H7 (cell line): ENCODE measurements around the gene PEX26. TPM values are rescaled to one million over a fixed set of nuclear protein-coding genes. Genes with fewer than 3 reads are reported as not detected.
"Not testable (repeated sequence)": the region's sequence is repeated elsewhere in the genome, so short reads cannot be mapped to it uniquely, and the experiment has no call there.

Source experiments
- DNase-seq: peaks from one replicate; pipeline ENCODE4 v3.0.0; 2012
- H3K27me3 ChIP-seq: 2 replicates; pipeline ENCODE4 v1.6.0; 2011; ENCODE audit warnings: mild to moderate bottlenecking, low read length; ENCODE audit not compliant: control insufficient read depth, insufficient read depth
- H3K36me3 ChIP-seq: replicated peaks from 2 replicates; pipeline ENCODE4 v1.5.1; 2011; ENCODE audit warnings: low read length; ENCODE audit not compliant: control insufficient read depth, insufficient read depth
- H3K4me3 ChIP-seq: 2 replicates; pipeline ENCODE4 v1.5.1; 2011; ENCODE audit warnings: low read depth, mild to moderate bottlenecking, control low read depth, low read length, moderate library complexity; ENCODE audit not compliant: insufficient read depth
- total RNA-seq: library from RNA; depleted of rRNA; stranded (reverse); fragments of >200 nt; shearing (Covaris generic); gene quantifications from 2 replicates; pipeline ENCODE4 v1.2.3, GENCODE V29; 2014; rRNA removed

The PEX26 gene
- total RNA-seq: 29.7 and 34.5 TPM in 2 replicates

DNA sequence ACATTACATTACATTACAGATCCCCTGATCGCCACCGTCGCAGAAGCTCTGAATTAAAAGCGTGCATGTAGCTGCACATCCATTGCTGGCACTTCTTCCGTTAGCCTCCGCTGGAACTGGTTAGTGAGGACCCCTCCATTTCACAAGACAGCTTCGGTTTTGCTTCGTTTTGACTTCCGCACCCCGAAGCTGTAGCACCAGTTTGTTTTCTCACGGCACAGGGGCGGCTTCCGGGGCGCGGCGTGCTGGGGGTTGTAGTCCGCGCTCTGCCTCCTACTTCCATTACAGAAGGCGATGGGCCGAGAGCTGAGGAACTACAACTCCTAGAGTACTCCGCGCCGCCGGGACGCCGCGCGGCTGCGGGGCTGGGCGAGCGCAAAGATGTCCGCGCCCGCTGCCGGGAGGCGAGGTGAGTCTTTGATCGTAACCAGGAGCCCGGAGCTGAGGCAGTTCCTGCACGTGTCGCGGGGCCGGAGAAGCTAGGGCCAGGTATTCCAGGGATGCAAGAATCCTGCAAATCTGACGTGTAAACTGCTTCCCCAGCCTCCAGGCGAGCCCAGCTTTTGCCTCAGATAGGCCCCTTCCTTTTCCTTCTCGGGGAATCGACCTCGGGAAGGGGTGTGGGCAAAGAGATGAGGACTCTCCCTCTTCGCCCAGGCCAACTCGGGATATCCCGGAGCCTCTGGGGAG lies at the start of gene PEX26:
Gene PEX26, plus strand, starts transcription at position 352 of the 690 bp plus-strand sequence. CDS start 387 bp downstream, outside the sequence.
- DNase-seq: peak; percentile 96
- H3K4me3 ChIP-seq: peak within 1 kb of the TSS; percentile 81
- H3K36me3 ChIP-seq: peaks cover 7% of the 10 kb centered on the region
- H3K27me3 ChIP-seq: no peaks in the 10 kb centered on the region

DNA sequence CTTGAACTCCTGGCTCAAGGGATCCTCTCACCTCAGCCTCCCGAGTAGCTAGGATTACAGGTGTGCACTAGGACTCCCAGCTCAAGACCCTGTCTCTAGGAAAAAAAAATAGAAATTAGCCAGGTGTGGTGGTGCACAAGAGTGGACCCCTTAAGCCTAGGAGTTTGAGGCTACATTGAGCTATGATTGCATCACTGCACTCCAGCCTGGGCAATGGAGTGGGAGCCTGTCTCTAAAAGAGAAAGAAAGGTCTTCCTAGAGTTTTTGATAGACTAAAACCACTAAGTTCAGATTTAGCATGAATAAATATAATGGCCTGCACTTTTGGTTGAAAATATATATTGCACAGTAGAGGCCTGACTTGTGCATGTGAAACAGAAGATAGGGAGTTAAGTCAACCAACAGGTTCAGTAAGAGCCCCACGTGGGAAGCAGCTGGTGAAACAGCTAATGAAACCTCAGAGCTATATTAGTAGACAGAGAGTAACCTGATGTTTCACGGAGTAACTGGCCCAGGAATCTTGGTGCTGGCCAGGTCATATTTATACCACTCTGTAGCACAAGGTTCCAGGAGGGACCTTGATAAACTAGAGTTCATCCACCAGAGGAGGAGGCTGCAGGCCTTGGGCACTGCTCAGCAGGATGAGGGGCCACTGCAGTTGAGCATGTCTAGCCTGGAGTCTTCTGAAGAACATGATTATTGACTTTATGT lies 48.8 kb upstream of the PEX26 start:
- DNase-seq: no peak
- Histone ChIP-seq H3K36me3 (no peaks in the 10 kb centered on the region), H3K27me3 (peaks cover 20% of the 10 kb centered on the region), H3K4me3 (no peak overlapping the region)

DNA sequence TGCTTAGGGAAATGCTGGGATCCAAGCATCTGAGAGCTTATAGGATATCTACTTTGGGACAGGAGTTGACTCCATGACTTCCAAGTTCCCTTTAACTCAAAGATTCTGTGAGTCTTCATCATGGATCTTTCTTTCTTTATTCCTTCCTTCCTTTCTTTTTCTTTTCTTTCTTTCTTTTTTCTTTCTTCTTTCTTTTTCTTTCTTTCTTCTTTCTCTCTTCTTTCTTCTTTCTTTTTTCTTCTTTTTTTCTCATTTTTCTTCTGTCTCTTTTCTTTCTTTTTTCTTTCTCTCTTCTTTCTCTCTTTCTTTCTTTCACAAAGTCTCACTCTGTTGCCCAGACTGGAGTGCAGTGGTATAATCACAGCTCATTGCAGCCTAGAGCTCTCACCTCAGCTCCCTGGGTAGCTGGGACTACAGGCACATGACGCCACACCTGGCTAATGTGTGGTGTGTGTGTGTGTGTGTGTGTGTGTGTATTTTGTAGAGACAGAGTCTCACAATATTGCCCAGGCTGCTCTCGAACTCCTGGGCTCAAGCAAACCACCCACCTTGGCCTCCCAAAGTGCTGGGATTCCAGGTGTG lies 48.0 kb upstream of the PEX26 start:
- no peak overlapping the region for H3K4me3 ChIP-seq
- no peaks in the 10 kb centered on the region for H3K36me3 ChIP-seq
- no peak for DNase-seq
- peaks cover 13% of the 10 kb centered on the region for H3K27me3 ChIP-seq

DNA sequence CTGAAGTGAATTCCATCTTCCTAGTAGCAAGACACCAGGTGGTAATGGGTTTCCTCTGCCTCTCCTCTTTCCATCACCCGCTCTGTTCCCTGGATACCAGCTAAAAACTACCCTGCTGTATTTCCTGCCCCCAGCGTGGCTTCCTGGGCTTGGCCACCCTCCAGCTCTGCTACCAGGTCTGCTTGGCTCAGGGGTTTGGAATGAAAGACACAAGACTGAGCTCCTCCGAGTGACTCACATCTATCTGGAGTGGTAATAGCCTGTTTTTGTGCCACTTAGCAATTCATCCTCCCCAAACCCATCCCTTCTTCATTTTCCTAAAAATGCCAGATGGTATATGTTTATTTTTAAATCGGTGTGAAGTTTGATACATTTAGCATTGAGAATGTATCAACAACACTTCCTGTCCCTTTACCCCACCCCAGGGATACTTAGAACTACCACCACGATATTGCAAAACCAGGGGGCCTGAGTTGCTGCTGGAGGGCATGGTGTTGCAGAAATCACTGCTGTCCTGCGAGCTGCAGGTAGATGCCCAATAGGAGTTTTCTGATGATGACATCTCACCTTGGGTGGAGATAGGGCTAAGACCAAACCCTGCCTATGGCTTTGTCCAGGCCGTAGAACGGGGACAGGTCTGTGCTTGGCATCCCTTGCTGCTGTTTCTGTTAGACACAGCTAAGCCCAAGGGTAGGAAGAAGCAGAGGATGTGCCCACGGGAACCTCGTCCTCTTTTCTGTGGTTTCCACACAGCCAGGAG lies 45.9 kb upstream of the PEX26 start:
- H3K36me3 ChIP-seq: no peaks in the 10 kb centered on the region
- DNase-seq: no peak
- H3K27me3 ChIP-seq: no peaks in the 10 kb centered on the region; the same call in 1 of the 2 replicates
- no peak overlapping the region for H3K4me3 ChIP-seq

DNA sequence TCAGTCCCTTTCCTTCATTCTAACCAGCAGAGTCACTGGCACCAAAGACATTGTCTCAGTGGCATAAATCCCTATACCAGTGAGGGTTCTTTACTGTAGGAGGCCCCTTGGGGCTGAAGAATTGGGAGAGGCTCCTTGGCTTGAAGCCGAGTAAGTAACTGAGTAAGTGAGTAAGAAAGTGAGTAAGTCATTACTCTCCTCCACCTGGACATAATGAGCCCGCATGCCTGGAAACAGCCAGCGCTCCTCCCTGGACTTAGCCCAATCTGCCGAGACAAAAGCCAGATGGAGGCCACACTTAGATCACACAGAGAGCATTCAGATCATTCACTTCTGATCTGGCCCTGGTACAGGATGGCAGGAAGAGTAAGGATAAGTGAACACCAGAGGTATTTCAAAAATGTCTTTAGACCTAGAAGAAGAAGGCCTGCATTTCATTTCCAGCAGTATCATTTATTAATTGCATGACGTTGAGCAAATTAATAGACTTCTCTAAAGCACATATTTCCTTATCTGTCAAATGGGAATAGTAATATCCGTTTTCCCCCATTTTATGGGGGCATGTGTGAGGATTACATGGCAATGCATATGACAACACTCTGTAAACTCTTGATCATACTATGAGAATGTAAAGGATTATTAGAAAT lies 45.2 kb upstream of the PEX26 start:
- Histone ChIP-seq H3K4me3 (no peak overlapping the region), H3K36me3 (no peaks in the 10 kb centered on the region)

DNA sequence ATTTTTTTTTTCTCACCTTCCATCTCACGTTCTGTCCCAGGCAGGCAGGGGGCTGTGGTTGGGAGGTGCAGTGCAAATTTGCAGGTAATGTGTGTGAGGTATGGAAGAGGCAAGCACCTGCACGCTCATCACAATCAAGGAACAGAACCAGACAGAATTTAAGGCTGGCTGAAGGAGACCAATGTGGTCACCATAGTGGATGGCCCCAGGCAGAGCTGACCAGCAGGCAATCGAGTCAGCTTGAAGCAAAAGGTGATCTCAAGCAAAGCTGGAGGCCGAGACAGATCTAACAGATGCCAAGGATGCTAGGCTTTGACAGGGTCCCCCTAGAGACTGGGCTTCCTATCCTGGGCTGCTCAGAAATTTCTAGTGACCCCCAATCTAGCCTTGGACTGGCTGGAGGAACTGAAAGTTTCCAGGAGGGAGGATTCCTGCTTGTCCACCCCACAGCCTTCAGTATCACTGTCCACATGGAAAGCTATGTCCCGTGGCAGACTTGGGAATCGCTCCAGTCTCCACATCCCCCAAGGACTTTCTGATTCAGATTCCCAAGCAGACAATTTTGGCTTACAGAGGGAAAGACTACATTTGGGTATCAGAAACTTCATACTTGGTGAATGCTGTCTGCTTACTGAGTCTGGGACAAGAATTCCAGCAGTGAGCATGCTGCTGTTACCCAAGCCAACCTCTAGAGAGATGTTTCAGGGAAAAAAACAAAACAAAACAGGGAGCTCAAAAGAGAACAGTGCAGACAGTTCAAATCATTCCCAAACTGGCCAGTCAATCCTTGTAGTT lies 44.4 kb upstream of the PEX26 start:
- Histone ChIP-seq H3K4me3 (no peak overlapping the region), H3K36me3 (no peaks in the 10 kb centered on the region), H3K27me3 (no peaks in the 10 kb centered on the region)
- DNase-seq: no peak

More for the DNA sequence above, 45.2 kb upstream of the PEX26 start:
- H3K27me3 ChIP-seq: no peaks in the 10 kb centered on the region
- no peak for DNase-seq

DNA sequence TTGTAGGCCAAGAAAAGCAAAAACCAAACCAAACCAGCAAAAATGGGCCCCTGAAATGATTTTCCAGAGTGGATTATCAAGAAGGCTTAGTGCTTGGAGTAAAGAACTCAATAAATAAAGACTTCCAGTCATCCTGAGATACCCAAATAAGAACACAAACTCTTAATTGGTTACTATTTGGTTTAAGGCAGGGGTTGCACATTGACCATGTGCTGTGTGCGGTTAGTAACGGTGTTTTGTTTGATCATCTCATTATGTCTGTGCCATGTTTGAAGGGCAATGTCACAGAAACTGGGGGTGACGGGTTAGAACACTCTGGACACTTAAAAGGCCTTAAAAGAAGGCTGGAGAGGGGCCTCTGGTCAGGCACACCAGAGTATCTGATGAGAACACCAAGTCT lies 43.7 kb upstream of the PEX26 start:
- H3K4me3 ChIP-seq: no peak overlapping the region
- H3K36me3 ChIP-seq: no peaks in the 10 kb centered on the region
- no peak for DNase-seq
- H3K27me3 ChIP-seq: no peaks in the 10 kb centered on the region

DNA sequence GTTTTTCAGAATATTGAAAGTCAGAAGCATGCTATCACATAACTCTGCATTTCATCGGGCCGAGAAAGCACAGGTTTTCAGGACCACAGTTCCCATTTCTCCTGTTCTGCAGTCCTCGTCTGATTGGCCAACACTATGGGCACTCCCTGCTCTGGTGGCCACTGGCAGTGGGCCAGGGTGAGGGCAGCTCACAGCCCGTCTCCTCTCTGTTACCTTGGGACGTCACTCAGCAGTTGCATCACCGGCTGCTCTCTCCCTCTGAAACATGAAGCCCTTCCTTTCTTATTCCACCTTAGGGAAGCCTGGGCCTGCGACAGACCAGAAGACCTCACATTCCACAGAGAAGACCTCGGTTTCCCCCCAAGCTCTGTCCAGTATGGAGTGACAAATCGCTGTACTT lies 42.0 kb upstream of the PEX26 start:
- no peaks in the 10 kb centered on the region for H3K36me3 ChIP-seq
- DNase-seq: peak; percentile 66
- no peak overlapping the region for H3K4me3 ChIP-seq
- H3K27me3 ChIP-seq: no peaks in the 10 kb centered on the region

DNA sequence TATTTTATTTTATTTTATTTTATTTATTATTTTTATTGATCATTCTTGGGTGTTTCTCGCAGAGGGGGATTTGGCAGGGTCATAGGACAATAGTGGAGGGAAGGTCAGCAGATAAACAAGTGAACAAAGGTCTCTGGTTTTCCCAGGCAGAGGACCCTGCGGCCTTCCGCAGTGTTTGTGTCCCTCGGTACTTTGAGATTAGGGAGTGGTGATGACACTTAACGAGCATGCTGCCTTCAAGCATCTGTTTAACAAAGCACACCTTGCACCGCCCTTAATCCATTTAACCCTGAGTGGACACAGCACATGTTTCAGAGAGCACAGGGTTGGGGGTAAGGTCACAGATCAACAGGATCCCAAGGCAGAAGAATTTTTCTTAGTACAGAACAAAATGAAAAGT lies 36.9 kb upstream of the PEX26 start:
- H3K36me3 ChIP-seq, H3K4me3 ChIP-seq, DNase-seq, H3K27me3 ChIP-seq: not testable (repeated sequence)

DNA sequence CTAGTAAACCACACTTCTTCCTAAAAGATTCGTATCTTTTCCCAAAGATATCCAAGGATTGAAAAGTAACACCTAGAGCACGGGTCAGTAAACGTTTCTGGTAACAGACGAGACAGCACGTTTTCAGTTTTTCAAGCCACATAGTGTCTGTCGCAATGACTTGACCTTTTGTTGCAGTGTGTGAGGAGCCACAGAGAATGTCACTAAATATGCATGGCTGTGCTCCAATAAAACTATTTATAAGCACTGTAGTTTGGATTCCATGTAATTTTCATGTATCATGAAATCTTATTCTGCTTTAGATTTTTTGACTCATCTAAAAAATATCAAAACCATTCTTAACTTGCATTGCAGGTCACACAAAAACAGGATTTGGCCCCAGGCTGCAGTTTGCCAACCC lies 35.1 kb upstream of the PEX26 start:
- DNase-seq: no peak
- no peaks in the 10 kb centered on the region for H3K27me3 ChIP-seq
- H3K36me3 ChIP-seq: no peaks in the 10 kb centered on the region
- H3K4me3 ChIP-seq: no peak overlapping the region

DNA sequence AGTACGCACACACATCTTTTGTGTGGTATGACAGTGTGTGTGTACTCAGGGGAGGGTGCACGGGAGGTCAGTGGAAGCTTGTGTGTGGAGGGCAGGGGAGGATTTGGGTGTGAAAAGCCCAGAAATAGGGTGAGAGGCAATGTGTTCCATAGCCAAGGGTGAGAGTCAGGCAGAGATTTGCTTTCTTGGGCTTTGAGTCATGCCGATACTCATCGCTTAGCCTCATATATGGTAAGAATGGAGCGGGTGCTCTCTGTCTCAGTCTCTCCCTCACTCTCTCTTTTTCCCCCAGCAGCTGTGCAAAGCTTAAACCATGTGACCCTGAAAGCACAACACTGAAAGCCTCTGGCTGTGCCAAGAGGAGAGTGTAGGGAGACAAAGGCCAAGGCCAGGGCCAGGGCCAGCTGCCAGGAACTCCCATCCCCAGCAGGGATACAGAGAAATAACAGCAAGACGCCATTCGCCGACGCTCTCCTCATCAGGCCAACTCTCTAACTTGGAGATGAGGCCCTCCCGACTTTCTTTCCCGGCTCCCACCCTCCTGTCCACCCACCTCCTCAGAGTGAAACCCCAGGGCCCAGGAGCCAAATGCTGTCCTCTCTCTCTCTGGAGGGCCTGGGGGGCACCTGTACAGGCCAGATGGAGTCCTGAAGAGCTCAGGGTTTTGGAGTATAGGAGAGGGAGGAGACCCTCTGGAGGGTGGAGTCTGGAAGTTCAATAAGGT lies 33.1 kb upstream of the PEX26 start:
- Histone ChIP-seq H3K4me3 (no peak overlapping the region), H3K36me3 (no peaks in the 10 kb centered on the region), H3K27me3 (no peaks in the 10 kb centered on the region)
- no peak for DNase-seq

DNA sequence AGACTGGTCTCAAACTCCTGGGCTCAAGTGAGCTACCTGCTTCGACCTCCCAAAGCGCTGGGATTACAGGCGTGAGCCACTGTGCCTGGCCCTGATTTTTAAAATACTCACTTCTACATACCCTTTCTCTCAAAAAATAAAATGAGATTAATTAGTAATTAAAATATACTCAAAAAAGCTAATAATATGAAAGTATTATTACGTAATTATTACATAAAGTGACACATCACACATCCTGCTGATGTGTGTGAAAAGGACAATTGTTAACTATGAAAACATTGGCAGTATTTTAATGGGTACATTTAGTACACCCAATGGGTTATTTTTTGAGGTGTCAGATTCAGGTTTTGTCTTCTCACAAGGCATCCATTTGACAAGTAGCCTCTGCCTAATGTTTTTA lies 32.0 kb upstream of the PEX26 start:
- Histone ChIP-seq H3K27me3 (no peaks in the 10 kb centered on the region), H3K4me3 (no peak overlapping the region), H3K36me3 (no peaks in the 10 kb centered on the region)
- no peak for DNase-seq

DNA sequence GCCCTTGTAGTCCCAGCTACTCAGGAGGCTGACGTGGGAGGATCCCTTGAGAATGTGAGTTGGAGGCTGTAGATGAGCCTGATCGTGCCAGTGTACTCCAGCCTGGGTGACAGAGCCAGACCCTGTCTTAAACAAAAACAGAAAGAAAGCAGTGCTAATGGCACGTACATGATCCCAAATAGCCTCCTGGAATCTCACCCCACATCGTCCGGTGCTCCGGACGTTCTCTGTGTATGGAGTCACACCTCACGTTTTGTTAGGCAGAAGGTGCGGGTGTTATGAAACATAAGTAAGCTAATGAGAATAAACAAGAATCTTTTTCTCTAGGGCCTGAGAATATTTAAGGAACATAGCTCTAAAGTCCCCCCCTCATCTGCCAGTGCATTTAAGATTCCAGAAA lies 29.7 kb upstream of the PEX26 start:
- Histone ChIP-seq H3K36me3 (no peaks in the 10 kb centered on the region), H3K27me3 (no peaks in the 10 kb centered on the region), H3K4me3 (no peak overlapping the region)
- no peak for DNase-seq
